Activated CD4-positive, alpha-beta T cell treated with anti-CD3 and anti-CD28 coated beads for 4 hours (primary cell): ENCODE data around the gene MT1G.
"Not testable (repeated sequence)": the region's sequence is repeated elsewhere in the genome, so short reads cannot be mapped to it uniquely, and the experiment has no call there.

Experiments used
- DNase-seq, 2 donors: peaks; one replicate each; pipeline ENCODE4 v3.0.0-alpha.2; 2020

Gene MT1G

GRCh38 chr16:56684256-56684925 is 16.5 kb upstream of the MT1G start:
- no peak for DNase-seq

- DNase-seq: no peak
These were observed 15.7 kb upstream of the MT1G start for GRCh38 chr16:56683424-56684172.

- peak in 1 of 2 donors; percentile 15 for DNase-seq
These were observed 15.0 kb upstream of the MT1G start for GRCh38 chr16:56682703-56683397.

GRCh38 chr16:56681939-56682702 is 14.3 kb upstream of the MT1G start, which contains the start of gene MT1X:
Gene MT1X (plus strand): TSS chr16:56682470. CDS start chr16:56682541, 71 bp downstream.
- peak; percentile 82 to 84 for DNase-seq

GRCh38 chr16:56679818-56680217 is 12.0 kb upstream of the MT1G start:
- no peak for DNase-seq

- no peak for DNase-seq
These were observed 11.3 kb upstream of the MT1G start for GRCh38 chr16:56679078-56679730.

- no peak for DNase-seq
These were observed 9.6 kb upstream of the MT1G start for GRCh38 chr16:56677474-56677873.

GRCh38 chr16:56675685-56676210 is 7.9 kb upstream of the MT1G start:
- peak; percentile 34 to 52 for DNase-seq

- not testable (repeated sequence) for DNase-seq
These were observed 6.7 kb upstream of the MT1G start for GRCh38 chr16:56674570-56674969.

GRCh38 chr16:56673921-56674320 is 6.1 kb upstream of the MT1G start:
- peak in 1 of 2 donors; percentile 8 for DNase-seq

- DNase-seq: no peak
These were observed 5.1 kb upstream of the MT1G start for GRCh38 chr16:56672761-56673536.

- not testable (repeated sequence) for DNase-seq
These were observed 4.3 kb upstream of the MT1G start for GRCh38 chr16:56672171-56672570.

- DNase-seq: not testable (repeated sequence)
These were observed 3.8 kb upstream of the MT1G start for GRCh38 chr16:56671691-56672090.

GRCh38 chr16:56670620-56670934 is 2.7 kb upstream of the MT1G start:
- no peak for DNase-seq

- no peak for DNase-seq
These were observed 2.2 kb upstream of the MT1G start for GRCh38 chr16:56669840-56670619.

GRCh38 chr16:56669005-56669839 is 1.4 kb upstream of the MT1G start, which contains the start of gene MT1H:
Gene MT1H (plus strand): TSS chr16:56669814. CDS start chr16:56669885, 71 bp downstream.
- DNase-seq: no peak

GRCh38 chr16:56665286-56666261 is 2.3 kb downstream of the MT1G start:
- DNase-seq: not testable (repeated sequence)

- no peak for DNase-seq
These were observed 3.4 kb downstream of the MT1G start for GRCh38 chr16:56664506-56664905.
